Colonic mucosa (tissue), 4 donors: ENCODE data around the gene LRRN2. TPM values are rescaled to one million over a fixed set of nuclear protein-coding genes. Genes with fewer than 3 reads are reported as not detected.
"Not testable (repeated sequence)": the region's sequence is repeated elsewhere in the genome, so short reads cannot be mapped to it uniquely, and the experiment has no call there.

ENCODE experiments used
- DNase-seq: peaks from one replicate; pipeline ENCODE4 v3.0.0-alpha.2; 2020
- H3K27ac ChIP-seq: fragments of 200-600 bp; one replicate; pipeline ENCODE4 v1.8.0; 2021
- H3K27me3 ChIP-seq: fragments of 200-600 bp; one replicate; pipeline ENCODE4 v1.8.0; 2021
- H3K36me3 ChIP-seq: fragments of 200-600 bp; one replicate; pipeline ENCODE4 v1.8.0; 2021
- H3K4me1 ChIP-seq: fragments of 200-600 bp; one replicate; pipeline ENCODE4 v1.8.0; 2021; ENCODE audit warnings: mild to moderate bottlenecking
- H3K4me3 ChIP-seq: fragments of 200-600 bp; one replicate; pipeline ENCODE4 v1.8.0; 2021
- H3K9ac ChIP-seq, 2 donors: one replicate each; pipeline ENCODE4 v1.7.0; 2013; ENCODE audit warnings: control low read depth in 2 of 2, low read depth in 2 of 2, low read length in 2 of 2
- H3K9me3 ChIP-seq: fragments of 200-600 bp; one replicate; pipeline ENCODE4 v1.8.0; 2021
- CTCF ChIP-seq: fragments of 200-600 bp; IDR thresholded peaks from one replicate; pipeline ENCODE4 v1.8.0; 2022; ENCODE audit warnings: antibody characterized with exemption, mild to moderate bottlenecking
- intact Hi-C: fragments of 100-400 bp; cut with DNase I; formaldehyde crosslinking; loops from one replicate; pipeline ENCODE4 v1.14.1; 2022
- total RNA-seq, 2 donors: library from RNA; stranded (reverse); fragmentation: NEBNext Ultra II Directional in 1 of 2; extraction: Animal tissue kit (Norgen Biotek cat#: 25700) in 1 of 2; gene quantifications; one replicate each; pipeline ENCODE4 v1.2.1, GENCODE V29; 2021
- donor health status: healthy.
- donor health status: DM: no; HTN: no; CAD: no.
- donor health status: DM: no; HTN: no; CAD: no.

The LRRN2 gene
- total RNA-seq, 2 donors from 2014 or later: 13.1 to 13.9 TPM

GRCh38 chr1:204571631-204572030, 113.9 kb downstream of the LRRN2 start:
- no peak overlapping the region for H3K9ac ChIP-seq
- no peaks in the 10 kb centered on the region for H3K36me3 ChIP-seq
- no peak for DNase-seq
- intact Hi-C loops: no loop called here
- H3K4me1 ChIP-seq: no peaks in the 10 kb centered on the region
- H3K27me3 ChIP-seq: no peaks in the 10 kb centered on the region
- H3K4me3 ChIP-seq: no peak overlapping the region
- TF ChIP-seq CTCF: no peak
- H3K9me3 ChIP-seq: no peaks in the 10 kb centered on the region
- H3K27ac ChIP-seq: no peak overlapping the region

GRCh38 chr1:204571128-204571527, 114.4 kb downstream of the LRRN2 start:
- no peak for DNase-seq
- no peak overlapping the region for H3K4me3 ChIP-seq
- no peaks in the 10 kb centered on the region for H3K4me1 ChIP-seq
- H3K9ac ChIP-seq: no peak overlapping the region
- H3K36me3 ChIP-seq: no peaks in the 10 kb centered on the region
- intact Hi-C loops: no loop called here
- no peak for TF ChIP-seq CTCF
- H3K9me3 ChIP-seq: no peaks in the 10 kb centered on the region
- H3K27me3 ChIP-seq: no peaks in the 10 kb centered on the region
- H3K27ac ChIP-seq: no peak overlapping the region

DNA sequence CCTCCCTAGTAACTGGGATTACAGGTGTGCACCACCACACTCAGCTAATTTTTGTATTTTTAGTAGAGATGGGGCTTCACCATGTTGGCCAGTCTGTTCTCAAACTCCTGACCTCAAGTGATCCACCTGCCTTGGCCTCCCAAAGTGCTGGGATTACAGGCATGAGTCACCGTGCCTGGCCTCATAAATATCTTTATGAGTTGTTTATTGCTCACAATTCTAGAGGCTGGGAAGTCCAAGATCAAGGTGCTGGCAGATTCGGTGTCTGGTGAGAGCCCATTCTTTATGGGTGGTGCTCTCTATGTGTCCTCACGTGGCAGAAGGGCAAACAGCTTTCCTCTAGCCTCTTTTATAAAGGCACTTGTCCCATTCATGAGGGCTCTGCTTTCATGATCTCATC, 115.5 kb downstream of the LRRN2 start:
- DNase-seq: peak; percentile 41
- H3K27ac ChIP-seq, intact Hi-C loops: not testable (repeated sequence)

DNA sequence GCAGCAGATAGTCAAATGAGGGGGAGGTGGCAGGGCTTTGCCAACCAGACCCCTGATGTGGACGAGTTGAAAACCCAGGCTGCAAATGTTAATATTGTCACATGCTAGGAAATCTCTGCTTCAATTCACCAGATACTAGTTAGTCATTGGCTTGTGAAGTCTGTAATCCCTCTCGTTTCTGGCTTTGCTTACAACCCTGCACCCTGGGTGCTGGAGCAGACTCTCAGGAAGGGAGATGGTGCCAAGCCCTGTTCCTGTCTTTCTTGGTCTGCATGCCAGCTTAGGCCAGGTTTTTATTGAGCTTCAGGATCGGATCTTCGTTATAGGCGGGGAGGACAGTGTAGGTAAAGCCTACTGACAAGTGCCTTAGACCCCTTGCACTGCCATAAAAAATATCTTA, 116.1 kb downstream of the LRRN2 start:
- no peak overlapping the region for H3K27ac ChIP-seq
- no peak for TF ChIP-seq CTCF
- no peaks in the 10 kb centered on the region for H3K9me3 ChIP-seq
- no peak overlapping the region for H3K9ac ChIP-seq
- H3K4me3 ChIP-seq: no peak overlapping the region
- H3K27me3 ChIP-seq: no peaks in the 10 kb centered on the region
- DNase-seq: no peak
- H3K36me3 ChIP-seq: no peaks in the 10 kb centered on the region
- no peaks in the 10 kb centered on the region for H3K4me1 ChIP-seq
- intact Hi-C loops: loop anchor here (10.0 kb wide), 1 partner anchor 375 kb away; no protein-coding TSS in a partner anchor

More for the DNA sequence above, 115.5 kb downstream of the LRRN2 start:
- not testable (repeated sequence) for H3K27me3 ChIP-seq, H3K4me1 ChIP-seq, H3K36me3 ChIP-seq, H3K9me3 ChIP-seq, H3K4me3 ChIP-seq, H3K9ac ChIP-seq

DNA sequence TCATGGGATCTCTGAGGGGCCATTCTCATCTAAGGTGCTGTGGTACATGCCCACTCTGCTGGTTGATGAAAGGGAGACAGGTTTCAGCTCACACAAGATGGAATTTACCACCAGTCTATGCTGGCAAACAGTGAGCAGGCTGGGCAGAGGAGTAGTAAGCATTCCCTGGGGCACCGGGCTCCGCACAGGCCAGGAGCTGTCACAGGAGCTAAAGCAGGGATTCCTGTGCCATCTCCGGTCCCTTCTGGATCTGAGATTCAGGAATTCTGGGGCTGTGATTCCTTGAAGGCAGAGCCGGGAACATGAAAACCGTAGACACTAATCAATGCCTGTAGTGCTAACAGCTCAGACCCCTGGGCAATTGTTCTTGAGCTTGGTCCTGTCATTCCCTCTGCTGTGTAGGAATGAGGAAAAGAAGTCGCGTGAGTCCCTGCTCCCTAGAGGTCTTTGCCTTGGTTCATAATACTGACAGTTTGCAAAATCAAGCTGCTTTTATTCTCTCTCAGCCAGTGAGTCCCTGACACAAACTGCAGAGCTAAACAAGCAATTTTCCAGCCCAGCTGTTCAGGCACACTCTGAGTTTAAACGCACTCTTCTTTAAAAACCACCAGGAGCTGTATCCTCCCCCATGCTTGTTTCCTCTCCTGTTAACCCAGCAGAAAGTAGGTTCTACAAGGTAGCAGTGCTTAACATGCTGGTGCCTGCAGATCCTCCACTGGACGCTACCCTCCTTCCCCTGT, 116.8 kb downstream of the LRRN2 start:
- Histone ChIP-seq H3K9me3 (no peaks in the 10 kb centered on the region), H3K9ac (no peak overlapping the region), H3K27me3 (no peaks in the 10 kb centered on the region), H3K36me3 (no peaks in the 10 kb centered on the region), H3K27ac (no peak overlapping the region), H3K4me3 (no peak overlapping the region), H3K4me1 (no peaks in the 10 kb centered on the region)
- no peak for DNase-seq
- intact Hi-C loops: loop anchor here (10.0 kb wide), 1 partner anchor 376 kb away; no protein-coding TSS in a partner anchor
- no peak for TF ChIP-seq CTCF

Other genes with a start within 250 kb of the LRRN2 start
- 10 to 100 TPM; 67.6 to 85.5 TPM for gene PIK3C2B, start 190.9 kb downstream of the LRRN2 start, total RNA-seq
- 10 to 100 TPM; 43.7 to 49.8 TPM for gene MDM4, start 169.3 kb downstream of the LRRN2 start, total RNA-seq
- 10 to 100 TPM; 12.1 to 13.9 TPM for gene NFASC, start 185.1 kb upstream of the LRRN2 start, total RNA-seq